Adipocyte (in vitro differentiated cells): Measurements from ENCODE around the gene CBFA2T3.
"Not testable (repeated sequence)": the region's sequence is repeated elsewhere in the genome, so short reads cannot be mapped to it uniquely, and the experiment has no call there.

Source experiments
- DNase-seq: peaks from one replicate; pipeline ENCODE4 v3.0.0-alpha.2; 2015; ENCODE audit warnings: low read depth
- H3K27me3 ChIP-seq: replicated peaks from 2 replicates; pipeline ENCODE4 v1.7.0; 2013; ENCODE audit warnings: mild to moderate bottlenecking, low read length, moderate library complexity; ENCODE audit not compliant: control insufficient read depth, insufficient read depth
- H3K36me3 ChIP-seq: 2 replicates; pipeline ENCODE4 v1.7.0; 2013; ENCODE audit warnings: low read length, mild to moderate bottlenecking, moderate library complexity; ENCODE audit not compliant: control insufficient read depth, insufficient read depth, severe bottlenecking
- H3K4me1 ChIP-seq: 2 replicates; pipeline ENCODE4 v1.7.0; 2013; ENCODE audit warnings: mild to moderate bottlenecking, low read length, moderate library complexity; ENCODE audit not compliant: control insufficient read depth, insufficient read depth
- H3K4me3 ChIP-seq: 2 replicates; pipeline ENCODE4 v1.7.0; 2013; ENCODE audit warnings: mild to moderate bottlenecking, low read length, moderate library complexity
- H3K9ac ChIP-seq: 2 replicates; pipeline ENCODE4 v1.7.0; 2013; ENCODE audit warnings: mild to moderate bottlenecking, low read length, moderate library complexity
- H3K9me3 ChIP-seq: 2 replicates; pipeline ENCODE4 v1.7.0; 2013; ENCODE audit warnings: mild to moderate bottlenecking, low read length, moderate library complexity; ENCODE audit not compliant: control insufficient read depth

Gene CBFA2T3

GRCh38 chr16:89010210-89010925 lies 33.4 kb upstream of the CBFA2T3 start:
- H3K9me3 ChIP-seq: no peaks in the 10 kb centered on the region
- H3K36me3 ChIP-seq: no peaks in the 10 kb centered on the region
- DNase-seq: no peak
- H3K4me3 ChIP-seq: no peak overlapping the region
- peaks cover 17% of the 10 kb centered on the region for H3K27me3 ChIP-seq
- H3K4me1 ChIP-seq: no peaks in the 10 kb centered on the region
- H3K9ac ChIP-seq: no peak overlapping the region

- Histone ChIP-seq H3K4me3 (no peak overlapping the region), H3K27me3 (peaks cover 17% of the 10 kb centered on the region), H3K9ac (no peak overlapping the region), H3K36me3 (no peaks in the 10 kb centered on the region), H3K9me3 (no peaks in the 10 kb centered on the region), H3K4me1 (no peaks in the 10 kb centered on the region)
- DNase-seq: peak; percentile 23
These were observed 32.6 kb upstream of the CBFA2T3 start for GRCh38 chr16:89009343-89010209.

GRCh38 chr16:89008796-89009195 lies 31.8 kb upstream of the CBFA2T3 start:
- H3K4me3 ChIP-seq, DNase-seq, H3K36me3 ChIP-seq, H3K4me1 ChIP-seq, H3K9ac ChIP-seq, H3K9me3 ChIP-seq: not testable (repeated sequence)
- H3K27me3 ChIP-seq: peaks cover 14% of the 10 kb centered on the region

GRCh38 chr16:89007371-89008249 lies 30.6 kb upstream of the CBFA2T3 start:
- H3K4me3 ChIP-seq: no peak overlapping the region
- no peaks in the 10 kb centered on the region for H3K36me3 ChIP-seq
- H3K9ac ChIP-seq: no peak overlapping the region
- peaks cover 7% of the 10 kb centered on the region for H3K27me3 ChIP-seq
- DNase-seq: no peak
- H3K9me3 ChIP-seq: no peaks in the 10 kb centered on the region
- no peaks in the 10 kb centered on the region for H3K4me1 ChIP-seq

- Histone ChIP-seq H3K27me3 (peaks cover 13% of the 10 kb centered on the region), H3K4me1 (no peaks in the 10 kb centered on the region), H3K9me3 (peaks cover 6% of the 10 kb centered on the region), H3K4me3 (no peak overlapping the region), H3K36me3 (no peaks in the 10 kb centered on the region), H3K9ac (no peak overlapping the region)
- no peak for DNase-seq
These were observed 29.2 kb upstream of the CBFA2T3 start for GRCh38 chr16:89006036-89006752.

- DNase-seq: no peak
- Histone ChIP-seq H3K27me3 (peaks cover 21% of the 10 kb centered on the region), H3K36me3 (no peaks in the 10 kb centered on the region), H3K4me3 (no peak overlapping the region), H3K9ac (no peak overlapping the region), H3K9me3 (peaks cover 13% of the 10 kb centered on the region), H3K4me1 (no peaks in the 10 kb centered on the region)
These were observed 28.4 kb upstream of the CBFA2T3 start for GRCh38 chr16:89005201-89006035.

GRCh38 chr16:89004209-89004831 lies 27.3 kb upstream of the CBFA2T3 start:
- Histone ChIP-seq H3K4me3 (no peak overlapping the region), H3K36me3 (no peaks in the 10 kb centered on the region)
- DNase-seq: no peak

GRCh38 chr16:89003831-89004208 lies 26.8 kb upstream of the CBFA2T3 start:
- Histone ChIP-seq H3K27me3 (peaks cover 25% of the 10 kb centered on the region), H3K36me3 (no peaks in the 10 kb centered on the region), H3K4me3 (no peak overlapping the region), H3K9ac (no peak overlapping the region), H3K4me1 (no peaks in the 10 kb centered on the region), H3K9me3 (peaks cover 25% of the 10 kb centered on the region)
- no peak for DNase-seq

More at GRCh38 chr16:89004209-89004831, 27.3 kb upstream of the CBFA2T3 start:
- H3K27me3 ChIP-seq: peaks cover 25% of the 10 kb centered on the region
- H3K9me3 ChIP-seq: peaks cover 20% of the 10 kb centered on the region
- no peak overlapping the region for H3K9ac ChIP-seq
- no peaks in the 10 kb centered on the region for H3K4me1 ChIP-seq

- no peak for DNase-seq
These were observed 26.1 kb upstream of the CBFA2T3 start for GRCh38 chr16:89002851-89003830.

More at GRCh38 chr16:89002851-89003830, 26.1 kb upstream of the CBFA2T3 start:
- Histone ChIP-seq H3K4me1 (no peaks in the 10 kb centered on the region), H3K36me3 (no peaks in the 10 kb centered on the region), H3K9ac (no peak overlapping the region), H3K9me3 (peaks cover 31% of the 10 kb centered on the region), H3K4me3 (no peak overlapping the region), H3K27me3 (peaks cover 25% of the 10 kb centered on the region)
